ENCODE measurements around the gene PCDHA11. TPM values are rescaled to one million over a fixed set of nuclear protein-coding genes. Genes with fewer than 3 reads are reported as not detected.

PCDHA11 gene
- total and polyA plus RNA-seq, 2 of the 13 experiments (the other 11 are each of a cell fraction or from before 2014, with no cell fraction given), result 0.29 TPM; not detected in 1

DNA sequence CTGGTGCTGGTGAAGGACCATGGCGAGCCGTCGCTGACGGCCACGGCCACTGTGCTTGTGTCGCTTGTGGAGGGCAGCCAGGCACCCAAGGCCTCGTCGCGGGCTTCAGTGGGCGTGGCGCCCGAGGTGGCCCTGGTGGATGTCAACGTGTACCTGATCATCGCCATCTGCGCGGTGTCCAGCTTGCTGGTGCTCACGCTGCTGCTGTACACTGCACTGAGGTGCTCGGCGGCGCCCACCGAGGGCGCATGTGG lies 10.8 kb upstream of the PCDHA11 start:
- POLR2A ChIA-PET, result no interaction called here
- H4K20me1 ChIP-seq (ENCODE audit: insufficient read depth, low read length), result no peaks in the 10 kb centered on the region
- H3K4me3 ChIP-seq (replicated peaks in 1 of 3; ENCODE audit: insufficient read depth in 1 of 3, low read depth in 2 of 3, low read length in 3 of 3), result no peak overlapping the region
- H3K4me2 ChIP-seq (ENCODE audit: low read depth, low read length), result no peak overlapping the region
- DNase-seq (ENCODE audit: low spot score) (no peak), ATAC-seq (no peak), FAIRE-seq (no peak)
- CTCF ChIA-PET (ENCODE audit: low intra/inter-chr PET ratio, low total read pairs), result no interaction called here
- H2AFZ ChIP-seq (ENCODE audit: low read length), result no peak overlapping the region
- no peaks in the 10 kb centered on the region for H3K79me2 ChIP-seq (ENCODE audit: insufficient read depth, low read length)
- 78% methylated on average over 15 of the region's 22 CpGs for WGBS (ENCODE audit: low lambda C conversion rate)
- no peaks in the 10 kb centered on the region for H3K36me3 ChIP-seq (replicated peaks in 1 of 2; ENCODE audit: control insufficient read depth in 1 of 2, insufficient read depth in 2 of 2, low read length in 2 of 2)
- no TSS peak for BruUV-seq (replicated peaks)
- H3K9me3 ChIP-seq (ENCODE audit: low read length), result no peaks in the 10 kb centered on the region
- intact Hi-C loops (cut with micrococcal nuclease; ENCODE audit: unreplicated experiment), result no loop called here
- H3K27ac ChIP-seq (ENCODE audit: extremely low read length, insufficient read depth, low read length), result no peak overlapping the region
- no peaks in the 10 kb centered on the region for H3K4me1 ChIP-seq (ENCODE audit: insufficient read depth, low read length)
- in situ Hi-C loops (cut with HindIII; ENCODE audit: extremely low pct_ligation_motif_present, low pct_unique_long_range_greater_than_20kb), result no loop called here
- no peak for TF ChIP-seq ATM (IDR thresholded peaks at IDR 0.05; ENCODE audit: borderline replicate concordance)
- no peak for TF ChIP-seq ZNF230 (CRISPR knock-in tag; IDR thresholded peaks at IDR 0.05)
- no peak for TF ChIP-seq REXO4 (CRISPR knock-in tag; IDR thresholded peaks at IDR 0.05; ENCODE audit: borderline replicate concordance)
- no peak for TF ChIP-seq SMC3 (IDR thresholded peaks at IDR 0.05; ENCODE audit: low read length)
- no peak for TF ChIP-seq ARNT2 (CRISPR knock-in tag; IDR thresholded peaks at IDR 0.05; ENCODE audit: low read depth)
- TF ChIP-seq HOMEZ (CRISPR knock-in tag; IDR thresholded peaks at IDR 0.05; ENCODE audit: low read depth), result no peak
- TF ChIP-seq MBNL3 (CRISPR knock-in tag; conservative IDR thresholded peaks at IDR 0.05), result no peak
- TF ChIP-seq ZNF12 (CRISPR knock-in tag; IDR thresholded peaks at IDR 0.05), result no peak
- TF ChIP-seq, protein P1, sequence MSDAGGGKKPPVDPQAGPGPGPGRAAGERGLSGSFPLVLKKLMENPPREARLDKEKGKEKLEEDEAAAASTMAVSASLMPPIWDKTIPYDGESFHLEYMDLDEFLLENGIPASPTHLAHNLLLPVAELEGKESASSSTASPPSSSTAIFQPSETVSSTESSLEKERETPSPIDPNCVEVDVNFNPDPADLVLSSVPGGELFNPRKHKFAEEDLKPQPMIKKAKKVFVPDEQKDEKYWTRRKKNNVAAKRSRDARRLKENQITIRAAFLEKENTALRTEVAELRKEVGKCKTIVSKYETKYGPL (CRISPR knock-in tag; IDR thresholded peaks at IDR 0.05), result no peak
- TF ChIP-seq NR1H2 (CRISPR knock-in tag; IDR thresholded peaks at IDR 0.05; ENCODE audit: borderline replicate concordance, low read depth), result no peak
- no peak for TF ChIP-seq AGO2 (optimal IDR thresholded peaks at IDR 0.05; ENCODE audit: low read depth, low read length)
- no peak for TF ChIP-seq ZNF790 (CRISPR knock-in tag; IDR thresholded peaks at IDR 0.05; ENCODE audit: borderline replicate concordance)
- TF ChIP-seq ZNF550 (CRISPR knock-in tag; IDR thresholded peaks at IDR 0.05; ENCODE audit: borderline replicate concordance), result no peak
- TF ChIP-seq, protein P2, sequence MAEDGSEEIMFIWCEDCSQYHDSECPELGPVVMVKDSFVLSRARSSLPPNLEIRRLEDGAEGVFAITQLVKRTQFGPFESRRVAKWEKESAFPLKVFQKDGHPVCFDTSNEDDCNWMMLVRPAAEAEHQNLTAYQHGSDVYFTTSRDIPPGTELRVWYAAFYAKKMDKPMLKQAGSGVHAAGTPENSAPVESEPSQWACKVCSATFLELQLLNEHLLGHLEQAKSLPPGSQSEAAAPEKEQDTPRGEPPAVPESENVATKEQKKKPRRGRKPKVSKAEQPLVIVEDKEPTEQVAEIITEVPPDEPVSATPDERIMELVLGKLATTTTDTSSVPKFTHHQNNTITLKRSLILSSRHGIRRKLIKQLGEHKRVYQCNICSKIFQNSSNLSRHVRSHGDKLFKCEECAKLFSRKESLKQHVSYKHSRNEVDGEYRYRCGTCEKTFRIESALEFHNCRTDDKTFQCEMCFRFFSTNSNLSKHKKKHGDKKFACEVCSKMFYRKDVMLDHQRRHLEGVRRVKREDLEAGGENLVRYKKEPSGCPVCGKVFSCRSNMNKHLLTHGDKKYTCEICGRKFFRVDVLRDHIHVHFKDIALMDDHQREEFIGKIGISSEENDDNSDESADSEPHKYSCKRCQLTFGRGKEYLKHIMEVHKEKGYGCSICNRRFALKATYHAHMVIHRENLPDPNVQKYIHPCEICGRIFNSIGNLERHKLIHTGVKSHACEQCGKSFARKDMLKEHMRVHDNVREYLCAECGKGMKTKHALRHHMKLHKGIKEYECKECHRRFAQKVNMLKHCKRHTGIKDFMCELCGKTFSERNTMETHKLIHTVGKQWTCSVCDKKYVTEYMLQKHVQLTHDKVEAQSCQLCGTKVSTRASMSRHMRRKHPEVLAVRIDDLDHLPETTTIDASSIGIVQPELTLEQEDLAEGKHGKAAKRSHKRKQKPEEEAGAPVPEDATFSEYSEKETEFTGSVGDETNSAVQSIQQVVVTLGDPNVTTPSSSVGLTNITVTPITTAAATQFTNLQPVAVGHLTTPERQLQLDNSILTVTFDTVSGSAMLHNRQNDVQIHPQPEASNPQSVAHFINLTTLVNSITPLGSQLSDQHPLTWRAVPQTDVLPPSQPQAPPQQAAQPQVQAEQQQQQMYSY (CRISPR knock-in tag; IDR thresholded peaks at IDR 0.05), result no peak
- no peak for TF ChIP-seq SNAPC2 (CRISPR knock-in tag; IDR thresholded peaks at IDR 0.05)
- TF ChIP-seq, protein P3, sequence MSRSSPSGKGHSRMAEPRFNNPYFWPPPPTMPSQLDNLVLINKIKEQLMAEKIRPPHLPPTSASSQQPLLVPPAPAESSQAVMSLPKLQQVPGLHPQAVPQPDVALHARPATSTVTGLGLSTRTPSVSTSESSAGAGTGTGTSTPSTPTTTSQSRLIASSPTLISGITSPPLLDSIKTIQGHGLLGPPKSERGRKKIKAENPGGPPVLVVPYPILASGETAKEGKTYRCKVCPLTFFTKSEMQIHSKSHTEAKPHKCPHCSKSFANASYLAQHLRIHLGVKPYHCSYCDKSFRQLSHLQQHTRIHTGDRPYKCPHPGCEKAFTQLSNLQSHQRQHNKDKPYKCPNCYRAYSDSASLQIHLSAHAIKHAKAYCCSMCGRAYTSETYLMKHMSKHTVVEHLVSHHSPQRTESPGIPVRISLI (CRISPR knock-in tag; IDR thresholded peaks at IDR 0.05; ENCODE audit: borderline replicate concordance), result no peak
- TF ChIP-seq HNRNPUL1 (IDR thresholded peaks at IDR 0.05; ENCODE audit: low read depth, low read length), result no peak
- no peak for TF ChIP-seq SP1 (IDR thresholded peaks at IDR 0.05)
- TF ChIP-seq SP1 (CRISPR knock-in tag; IDR thresholded peaks at IDR 0.05), result no peak
- TF ChIP-seq KAT8 (CRISPR knock-in tag; IDR thresholded peaks at IDR 0.05), result no peak
- no peaks in the 10 kb centered on the region for H3K27me3 ChIP-seq (ENCODE audit: control insufficient read depth in 1 of 2, insufficient read depth in 2 of 2, low read length in 2 of 2)
- H3K9ac ChIP-seq (ENCODE audit: insufficient read depth, low read depth, low read length), result no peak overlapping the region

Measured in HepG2 (cell line).